PFSK-1 (cell line): ENCODE measurements around the gene OR1M1.

ENCODE experiments used
- FOXP2 ChIP-seq: optimal IDR thresholded peaks from 2 replicates; pipeline ENCODE3; 2011; ENCODE audit warnings: borderline replicate concordance, control low read depth, inconsistent platforms; ENCODE audit not compliant: insufficient read depth; ENCODE audit errors: extremely low read length, extremely low read depth
- POLR2AphosphoS5 ChIP-seq: IDR thresholded peaks from 2 replicates; pipeline ENCODE4 v1.6.1; 2012; ENCODE audit warnings: low read depth, mild to moderate bottlenecking, control low read depth, low read length, moderate library complexity
- REST ChIP-seq, 2 experiments: IDR thresholded peaks; 2 replicates each; pipeline versions ENCODE4 v1.6.1 to v1.8.0; 2011 to 2012; ENCODE audit warnings: low read depth in 2 of 2, low read length in 2 of 2, control low read depth in 1 of 2, inconsistent platforms in 1 of 2, mild to moderate bottlenecking in 1 of 2, moderate library complexity in 1 of 2; ENCODE audit not compliant: insufficient read depth in 1 of 2
- SIN3A ChIP-seq: IDR thresholded peaks from 2 replicates; pipeline ENCODE4 v1.6.1; 2012; ENCODE audit warnings: mild to moderate bottlenecking, low read length, moderate library complexity, borderline replicate concordance; ENCODE audit not compliant: insufficient read depth
- TAF1 ChIP-seq: IDR thresholded peaks from 2 replicates; pipeline ENCODE4 v1.6.1; 2012; ENCODE audit warnings: low read length, control low read depth, borderline replicate concordance; ENCODE audit not compliant: insufficient read depth

GRCh38 chr19:9065457-9066014 lies 21.3 kb upstream of the OR1M1 start:
- TF ChIP-seq FOXP2 = no peak
- no peak for TF ChIP-seq POLR2AphosphoS5
- TF ChIP-seq REST (IDR thresholded peaks at IDR 0.05; ENCODE audit: insufficient read depth in 1 of 2, low read depth in 2 of 2, low read length in 2 of 2) = no peak
- TF ChIP-seq TAF1 = no peak
- TF ChIP-seq SIN3A = no peak
